Peyer's patch (tissue), 4 donors: Measurements from ENCODE around the gene GALR3.

ENCODE experiments used
- POLR2A ChIP-seq, 2 donors: fragments of 450-650 bp; IDR thresholded peaks; one replicate each; pipeline ENCODE4 v1.5.1; 2017; ENCODE audit warnings: antibody characterized with exemption in 2 of 2, mild to moderate bottlenecking in 2 of 2, moderate library complexity in 2 of 2
- TF ChIP-seq, protein P1 (sequence below), 6 experiments: fragments of 450-650 bp in 4 of 6; fragments of 200-600 bp in 2 of 6; sonication (generic) in 1 of 6; IDR thresholded peaks; one replicate each; pipeline ENCODE4 v1.5.1; 2017 to 2019; ENCODE audit warnings: antibody characterized with exemption in 6 of 6, mild to moderate bottlenecking in 3 of 6, moderate library complexity in 1 of 6

DNA sequence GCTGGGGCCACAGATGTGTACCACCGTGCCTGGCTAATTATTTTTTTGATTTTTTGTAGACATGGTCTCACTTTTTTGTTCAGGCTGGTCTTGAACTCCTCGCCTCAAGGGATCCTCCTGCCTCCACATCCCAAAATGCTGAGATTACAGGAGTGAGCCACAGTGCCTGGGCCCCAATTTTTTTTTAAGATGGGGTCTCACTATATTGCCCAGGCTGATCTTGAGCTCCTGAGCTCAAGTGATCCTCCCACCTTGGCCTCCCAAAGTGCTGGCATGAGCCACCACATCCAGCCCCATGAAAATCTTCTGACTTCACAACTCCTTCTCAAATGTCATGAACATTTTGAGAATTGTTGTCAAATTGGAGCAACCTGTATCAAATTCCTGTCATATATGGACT is 23.3 kb downstream of the GALR3 start:
- TF ChIP-seq, protein P1, sequence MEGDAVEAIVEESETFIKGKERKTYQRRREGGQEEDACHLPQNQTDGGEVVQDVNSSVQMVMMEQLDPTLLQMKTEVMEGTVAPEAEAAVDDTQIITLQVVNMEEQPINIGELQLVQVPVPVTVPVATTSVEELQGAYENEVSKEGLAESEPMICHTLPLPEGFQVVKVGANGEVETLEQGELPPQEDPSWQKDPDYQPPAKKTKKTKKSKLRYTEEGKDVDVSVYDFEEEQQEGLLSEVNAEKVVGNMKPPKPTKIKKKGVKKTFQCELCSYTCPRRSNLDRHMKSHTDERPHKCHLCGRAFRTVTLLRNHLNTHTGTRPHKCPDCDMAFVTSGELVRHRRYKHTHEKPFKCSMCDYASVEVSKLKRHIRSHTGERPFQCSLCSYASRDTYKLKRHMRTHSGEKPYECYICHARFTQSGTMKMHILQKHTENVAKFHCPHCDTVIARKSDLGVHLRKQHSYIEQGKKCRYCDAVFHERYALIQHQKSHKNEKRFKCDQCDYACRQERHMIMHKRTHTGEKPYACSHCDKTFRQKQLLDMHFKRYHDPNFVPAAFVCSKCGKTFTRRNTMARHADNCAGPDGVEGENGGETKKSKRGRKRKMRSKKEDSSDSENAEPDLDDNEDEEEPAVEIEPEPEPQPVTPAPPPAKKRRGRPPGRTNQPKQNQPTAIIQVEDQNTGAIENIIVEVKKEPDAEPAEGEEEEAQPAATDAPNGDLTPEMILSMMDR (IDR thresholded peaks at IDR 0.05), result no peak
- no peak for TF ChIP-seq POLR2A (IDR thresholded peaks at IDR 0.05)
